H9 (cell line): ENCODE measurements around the gene DEPDC5. TPM values are rescaled to one million over a fixed set of nuclear protein-coding genes. Genes with fewer than 3 reads are reported as not detected.

ENCODE experiments used
- DNase-seq: peaks from one replicate; pipeline ENCODE4 v3.0.0-alpha.2; 2017
- H2AFZ ChIP-seq: one replicate; pipeline ENCODE4 v1.6.1; 2013; ENCODE audit warnings: mild to moderate bottlenecking, low read length, control low read depth, moderate library complexity
- H2AK5ac ChIP-seq: 2 replicates; pipeline ENCODE4 v1.6.1; 2013; ENCODE audit warnings: low read length, control low read depth, mixed read lengths; ENCODE audit not compliant: insufficient read length
- H2BK120ac ChIP-seq: one replicate; pipeline ENCODE4 v1.6.1; 2013; ENCODE audit warnings: low read depth, mild to moderate bottlenecking, low read length, control low read depth, inconsistent platforms; ENCODE audit not compliant: poor library complexity, severe bottlenecking
- H2BK12ac ChIP-seq: 2 replicates; pipeline ENCODE4 v1.6.1; 2013; ENCODE audit warnings: low read length, control low read depth, mixed read lengths, low read depth; ENCODE audit not compliant: insufficient read length
- H2BK15ac ChIP-seq: 2 replicates; pipeline ENCODE4 v1.6.1; 2013; ENCODE audit warnings: low read depth, low read length, control low read depth
- H2BK20ac ChIP-seq: one replicate; pipeline ENCODE4 v1.6.1; 2013; ENCODE audit warnings: low read depth, mild to moderate bottlenecking, low read length, control low read depth, inconsistent platforms; ENCODE audit not compliant: poor library complexity, severe bottlenecking
- H2BK5ac ChIP-seq: 2 replicates; pipeline ENCODE4 v1.6.1; 2013; ENCODE audit warnings: low read length, control low read depth, mixed read lengths; ENCODE audit not compliant: insufficient read length
- H3K14ac ChIP-seq: 2 replicates; pipeline ENCODE4 v1.6.1; 2013; ENCODE audit warnings: low read length, control low read depth; ENCODE audit not compliant: insufficient read depth
- H3K18ac ChIP-seq: 2 replicates; pipeline ENCODE4 v1.6.1; 2013; ENCODE audit warnings: low read depth, mild to moderate bottlenecking, mixed read lengths, low read length, control low read depth; ENCODE audit not compliant: insufficient read length
- H3K23ac ChIP-seq: 2 replicates; pipeline ENCODE4 v1.6.1; 2013; ENCODE audit warnings: low read length, control low read depth, mixed read lengths, low read depth; ENCODE audit not compliant: insufficient read length
- H3K23me2 ChIP-seq: 2 replicates; pipeline ENCODE4 v1.6.1; 2013; ENCODE audit warnings: low read depth, mild to moderate bottlenecking, mixed read lengths, low read length, control low read depth; ENCODE audit not compliant: insufficient read length, poor library complexity, severe bottlenecking
- H3K27ac ChIP-seq: 2 replicates; pipeline ENCODE4 v1.5.1; 2013; ENCODE audit warnings: low read length, control low read depth, mixed read lengths, low read depth; ENCODE audit not compliant: insufficient read length
- H3K27me3 ChIP-seq: 2 replicates; pipeline ENCODE4 v1.6.1; 2013; ENCODE audit warnings: low read length, control low read depth, inconsistent platforms; ENCODE audit not compliant: insufficient read depth
- H3K4ac ChIP-seq: 2 replicates; pipeline ENCODE4 v1.6.1; 2013; ENCODE audit warnings: low read depth, mild to moderate bottlenecking, control low read depth, inconsistent platforms, low read length, moderate library complexity
- H3K4me1 ChIP-seq: 2 replicates; pipeline ENCODE4 v1.6.1; 2013; ENCODE audit warnings: low read length, control low read depth, inconsistent platforms; ENCODE audit not compliant: insufficient read depth
- H3K4me2 ChIP-seq: 2 replicates; pipeline ENCODE4 v1.6.1; 2013; ENCODE audit warnings: low read length, control low read depth, mixed read lengths; ENCODE audit not compliant: insufficient read length, insufficient read depth
- H3K56ac ChIP-seq: 2 replicates; pipeline ENCODE4 v1.6.1; 2013; ENCODE audit warnings: low read depth, mild to moderate bottlenecking, mixed read lengths, low read length, control low read depth; ENCODE audit not compliant: insufficient read length
- H3K79me1 ChIP-seq: 2 replicates; pipeline ENCODE4 v1.6.1; 2013; ENCODE audit warnings: low read depth, mild to moderate bottlenecking, moderate library complexity, low read length, control low read depth, inconsistent platforms; ENCODE audit not compliant: insufficient read depth, poor library complexity, severe bottlenecking
- H3K79me2 ChIP-seq: 2 replicates; pipeline ENCODE4 v1.6.1; 2013; ENCODE audit warnings: low read length, control low read depth, inconsistent platforms; ENCODE audit not compliant: insufficient read depth
- H3K9ac ChIP-seq: 2 replicates; pipeline ENCODE4 v1.6.1; 2013; ENCODE audit warnings: low read length, control low read depth, mixed read lengths; ENCODE audit not compliant: insufficient read length; ENCODE audit errors: extremely low read depth
- H3K9me3 ChIP-seq: one replicate; pipeline ENCODE4 v1.6.1; 2013; ENCODE audit warnings: low read depth, low read length, inconsistent platforms; ENCODE audit not compliant: control insufficient read depth
- H3T11ph ChIP-seq: one replicate; pipeline ENCODE4 v1.6.1; 2013; ENCODE audit warnings: mild to moderate bottlenecking, low read length, control low read depth, inconsistent platforms
- H4K20me1 ChIP-seq: one replicate; pipeline ENCODE4 v1.6.1; 2013; ENCODE audit not compliant: control insufficient read depth, insufficient read length, insufficient read depth
- H4K5ac ChIP-seq: 2 replicates; pipeline ENCODE4 v1.6.1; 2013; ENCODE audit warnings: low read depth, mild to moderate bottlenecking, mixed read lengths, low read length, control low read depth; ENCODE audit not compliant: insufficient read length
- H4K8ac ChIP-seq: replicated peaks from 2 replicates; pipeline ENCODE4 v1.6.1; 2013; ENCODE audit warnings: low read length, control low read depth, mixed read lengths, low read depth; ENCODE audit not compliant: insufficient read length
- H4K91ac ChIP-seq: 2 replicates; pipeline ENCODE4 v1.6.1; 2013; ENCODE audit warnings: low read depth, mild to moderate bottlenecking, moderate library complexity, mixed read lengths, low read length, control low read depth; ENCODE audit not compliant: insufficient read length
- H3K27ac Mint-ChIP-seq, 3 experiments: 2 replicates in 2 of 3; 3 replicates in 1 of 3; pipeline ENCODE4 v1.8.0; 2020 to 2021; ENCODE audit warnings: mixed read lengths in 3 of 3, mild to moderate bottlenecking in 1 of 3, moderate library complexity in 1 of 3
- H3K27me3 Mint-ChIP-seq: 2 replicates; pipeline ENCODE4 v1.8.0; 2021; ENCODE audit warnings: low read depth, mild to moderate bottlenecking, moderate library complexity, mixed read lengths
- H3K36me3 Mint-ChIP-seq, 3 experiments: 2 replicates in 2 of 3; 3 replicates in 1 of 3; pipeline ENCODE4 v1.8.0; 2020 to 2021; ENCODE audit warnings: low read depth in 3 of 3, mixed read lengths in 3 of 3; ENCODE audit not compliant: insufficient read depth in 1 of 3
- H3K4me1 Mint-ChIP-seq, 2 experiments: 2 replicates each; pipeline ENCODE4 v1.8.0; 2020; ENCODE audit warnings: mixed read lengths in 2 of 2
- H3K4me3 Mint-ChIP-seq, 2 experiments: 2 replicates in 1 of 2; 3 replicates in 1 of 2; pipeline ENCODE4 v1.8.0; 2020 to 2021; ENCODE audit warnings: mild to moderate bottlenecking in 2 of 2, mixed read lengths in 2 of 2, moderate library complexity in 1 of 2
- H3K9me3 Mint-ChIP-seq, 2 experiments: 2 replicates in 1 of 2; 3 replicates in 1 of 2; pipeline ENCODE4 v1.8.0; 2020; ENCODE audit warnings: mild to moderate bottlenecking in 2 of 2, mixed read lengths in 2 of 2, moderate library complexity in 1 of 2
- WGBS: extraction: QIAGEN DNeasy Blood & Tissue Kit; methylation state at CpG from one replicate; pipeline ENCODE4 v1.1.7; 2013; ENCODE audit warnings: missing lambda C conversion rate, low lambda C conversion rate, mixed read lengths; ENCODE audit not compliant: insufficient read length; ENCODE audit errors: extremely low coverage; 5-methylcytosine and 5-hydroxymethylcytosine counted together
- total RNA-seq: library from RNA; stranded (reverse); gene quantifications from 2 replicates; pipeline ENCODE4 v1.2.1, GENCODE V29; 2021
- TF ChIP-seq, protein P1 (sequence below): fragments of 200-600 bp; sonication (generic); conservative IDR thresholded peaks from 3 replicates; pipeline ENCODE4 v1.8.0; 2021; ENCODE audit warnings: antibody characterized with exemption, mild to moderate bottlenecking

DEPDC5 gene
- total RNA-seq, 1 experiment from 2014 or later: 29.2 TPM

DNA sequence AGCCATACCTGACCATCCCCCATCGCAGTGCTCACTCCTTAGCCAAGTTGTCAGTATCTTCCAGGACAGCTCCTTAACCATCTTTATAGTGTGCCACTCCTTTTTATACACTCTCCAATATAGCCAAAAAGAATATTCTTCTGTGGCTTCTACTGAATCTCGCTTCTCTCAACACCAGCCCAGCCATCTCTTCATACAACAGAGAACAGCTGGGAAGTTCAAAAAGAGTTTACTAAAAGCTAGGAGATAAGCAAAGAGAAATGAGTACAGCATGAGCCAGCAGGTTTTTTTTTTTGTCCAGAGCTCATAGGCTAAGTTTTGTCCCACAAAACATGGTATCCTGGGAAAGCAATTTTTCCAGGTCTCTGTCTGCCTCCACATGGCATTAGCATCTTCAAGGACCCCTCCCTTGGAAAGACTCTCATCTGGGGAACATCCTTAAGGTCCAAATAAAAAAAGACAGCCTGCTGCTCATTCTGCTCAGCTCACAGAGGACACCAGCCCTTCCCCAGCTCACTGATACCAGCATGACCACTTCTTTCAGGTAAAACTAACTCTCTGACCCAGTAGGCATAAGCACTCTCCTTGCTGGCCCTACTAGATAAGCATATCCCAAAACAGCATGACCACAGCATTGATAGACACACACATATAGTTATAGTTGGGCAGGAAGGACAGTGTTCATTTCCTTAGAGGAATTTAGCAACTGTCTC, 141.7 kb downstream of the DEPDC5 start:
- no peaks in the 10 kb centered on the region for H3K23me2 ChIP-seq

More for the DNA sequence above, 141.7 kb downstream of the DEPDC5 start:
- Histone ChIP-seq H3K9ac (no peak overlapping the region), H4K20me1 (no peaks in the 10 kb centered on the region), H2BK12ac (no peak overlapping the region), H2AK5ac (no peak overlapping the region), H3K4me1 (peaks cover 5% of the 10 kb centered on the region; the same call in 1 of the 2 replicates), H3K79me2 (no peaks in the 10 kb centered on the region), H2AFZ (no peak overlapping the region), H3K23ac (no peak overlapping the region), H3K4me2 (no peak overlapping the region), H2BK120ac (no peak overlapping the region), H4K5ac (no peak overlapping the region), H3K14ac (no peak overlapping the region), H3K79me1 (no peaks in the 10 kb centered on the region), H3K27me3 (no peaks in the 10 kb centered on the region), H2BK20ac (no peak overlapping the region), H2BK15ac (no peak overlapping the region), H4K91ac (no peak overlapping the region), H3K9me3 (no peaks in the 10 kb centered on the region), H3K4ac (no peak overlapping the region), H3T11ph (no peak overlapping the region), H3K56ac (no peak overlapping the region), H2BK5ac (no peak overlapping the region), H3K18ac (no peak overlapping the region), H4K8ac (no peak overlapping the region), H3K27ac (no peak overlapping the region)
- Mint-ChIP-seq H3K36me3 (peaks cover 2 to 19% (median 7%) of the 10 kb centered on the region in 3 experiments; a peak in 5 of 7 replicates), H3K27me3 (no peaks in the 10 kb centered on the region), H3K27ac (peak overlapping the region in 2 of 3 experiments; percentile 12 to 59; a peak in 4 of 7 replicates), H3K4me1 (peaks cover 15 to 29% of the 10 kb centered on the region in 2 experiments), H3K4me3 (no peak overlapping the region), H3K9me3 (no peaks in the 10 kb centered on the region)
- TF ChIP-seq, protein P1, sequence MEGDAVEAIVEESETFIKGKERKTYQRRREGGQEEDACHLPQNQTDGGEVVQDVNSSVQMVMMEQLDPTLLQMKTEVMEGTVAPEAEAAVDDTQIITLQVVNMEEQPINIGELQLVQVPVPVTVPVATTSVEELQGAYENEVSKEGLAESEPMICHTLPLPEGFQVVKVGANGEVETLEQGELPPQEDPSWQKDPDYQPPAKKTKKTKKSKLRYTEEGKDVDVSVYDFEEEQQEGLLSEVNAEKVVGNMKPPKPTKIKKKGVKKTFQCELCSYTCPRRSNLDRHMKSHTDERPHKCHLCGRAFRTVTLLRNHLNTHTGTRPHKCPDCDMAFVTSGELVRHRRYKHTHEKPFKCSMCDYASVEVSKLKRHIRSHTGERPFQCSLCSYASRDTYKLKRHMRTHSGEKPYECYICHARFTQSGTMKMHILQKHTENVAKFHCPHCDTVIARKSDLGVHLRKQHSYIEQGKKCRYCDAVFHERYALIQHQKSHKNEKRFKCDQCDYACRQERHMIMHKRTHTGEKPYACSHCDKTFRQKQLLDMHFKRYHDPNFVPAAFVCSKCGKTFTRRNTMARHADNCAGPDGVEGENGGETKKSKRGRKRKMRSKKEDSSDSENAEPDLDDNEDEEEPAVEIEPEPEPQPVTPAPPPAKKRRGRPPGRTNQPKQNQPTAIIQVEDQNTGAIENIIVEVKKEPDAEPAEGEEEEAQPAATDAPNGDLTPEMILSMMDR: no peak
- WGBS: no CpG with 5 or more reads among the region's 2 CpGs
- no peak for DNase-seq
